KMS-11 (cell line): Measurements from ENCODE around the gene MAPK8IP1.

Source experiments
- H2AFZ ChIP-seq: fragments of 200-600 bp; sonication (generic); 2 replicates; pipeline ENCODE4 v1.6.1; 2016; ENCODE audit warnings: antibody characterized with exemption, mixed run types, low read depth
- H3K27ac ChIP-seq: fragments of 200-600 bp; sonication (generic); 2 replicates; pipeline ENCODE4 v1.6.1; 2016; ENCODE audit warnings: mild to moderate bottlenecking, mixed run types
- H3K27me3 ChIP-seq: fragments of 200-600 bp; sonication (generic); 2 replicates; pipeline ENCODE4 v1.6.1; 2017; ENCODE audit warnings: mild to moderate bottlenecking, low read depth, mixed run types, moderate library complexity; ENCODE audit not compliant: insufficient read depth
- H3K36me3 ChIP-seq: fragments of 200-600 bp; sonication (generic); 2 replicates; pipeline ENCODE4 v1.6.1; 2017; ENCODE audit warnings: mild to moderate bottlenecking, mixed run types; ENCODE audit not compliant: insufficient read depth
- H3K4me1 ChIP-seq: fragments of 200-600 bp; sonication (generic); 2 replicates; pipeline ENCODE4 v1.6.1; 2016; ENCODE audit warnings: mild to moderate bottlenecking, low read depth, mixed run types; ENCODE audit not compliant: poor library complexity, severe bottlenecking
- H3K4me2 ChIP-seq: fragments of 200-600 bp; sonication (generic); 2 replicates; pipeline ENCODE4 v1.7.0; 2016; ENCODE audit warnings: mild to moderate bottlenecking, mixed run types
- H3K4me3 ChIP-seq: fragments of 200-600 bp; sonication (generic); IDR thresholded peaks from 2 replicates; pipeline ENCODE4 v1.6.1; 2017; ENCODE audit warnings: low read depth, low read length, mixed read lengths; ENCODE audit not compliant: insufficient read depth
- H3K79me2 ChIP-seq: fragments of 200-600 bp; sonication (generic); 2 replicates; pipeline ENCODE4 v1.6.1; 2016; ENCODE audit warnings: low read depth, mixed run types; ENCODE audit not compliant: insufficient read depth
- H3K9ac ChIP-seq: fragments of 200-600 bp; sonication (generic); 2 replicates; pipeline ENCODE4 v1.6.1; 2016; ENCODE audit warnings: mild to moderate bottlenecking, mixed run types
- H4K20me1 ChIP-seq: fragments of 200-600 bp; sonication (generic); 2 replicates; pipeline ENCODE4 v1.6.1; 2016; ENCODE audit warnings: mild to moderate bottlenecking, mixed run types; ENCODE audit not compliant: insufficient read depth
- TF ChIP-seq, protein P1 (sequence below): fragments of 200-600 bp; sonication (generic); conservative IDR thresholded peaks from 2 replicates; pipeline ENCODE4 v1.6.1; 2017; ENCODE audit warnings: low read depth, mild to moderate bottlenecking, antibody characterized with exemption, low read length, moderate library complexity, mixed read lengths

MAPK8IP1 gene

DNA sequence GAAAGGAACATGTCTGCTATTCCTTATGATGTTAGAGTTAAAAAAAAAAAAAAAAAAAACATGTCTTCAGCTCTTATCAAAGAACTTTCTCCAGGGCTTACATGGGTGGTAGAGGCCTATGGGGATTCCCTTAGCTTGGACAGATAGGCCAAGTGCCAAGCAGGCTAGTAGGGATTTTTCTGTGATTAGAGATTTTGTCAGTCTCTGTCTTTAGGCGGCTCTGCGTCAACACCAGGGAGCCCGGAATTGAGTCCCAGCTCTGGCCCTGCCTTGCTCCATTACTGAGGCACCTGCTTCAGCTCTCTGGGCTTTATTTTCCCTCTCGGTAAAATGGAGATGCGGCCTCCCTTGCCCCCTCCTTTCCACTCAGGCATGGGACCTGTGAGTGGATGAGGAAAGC is 25.1 kb upstream of the MAPK8IP1 start:
- Histone ChIP-seq H3K79me2 (no peaks in the 10 kb centered on the region; the same call in 1 of the 2 replicates), H3K27me3 (no peaks in the 10 kb centered on the region), H3K36me3 (no peaks in the 10 kb centered on the region), H3K4me2 (no peak overlapping the region), H2AFZ (no peak overlapping the region), H4K20me1 (no peaks in the 10 kb centered on the region), H3K4me1 (peaks cover 25% of the 10 kb centered on the region), H3K27ac (no peak overlapping the region), H3K4me3 (no peak overlapping the region), H3K9ac (no peak overlapping the region)
- TF ChIP-seq, protein P1, sequence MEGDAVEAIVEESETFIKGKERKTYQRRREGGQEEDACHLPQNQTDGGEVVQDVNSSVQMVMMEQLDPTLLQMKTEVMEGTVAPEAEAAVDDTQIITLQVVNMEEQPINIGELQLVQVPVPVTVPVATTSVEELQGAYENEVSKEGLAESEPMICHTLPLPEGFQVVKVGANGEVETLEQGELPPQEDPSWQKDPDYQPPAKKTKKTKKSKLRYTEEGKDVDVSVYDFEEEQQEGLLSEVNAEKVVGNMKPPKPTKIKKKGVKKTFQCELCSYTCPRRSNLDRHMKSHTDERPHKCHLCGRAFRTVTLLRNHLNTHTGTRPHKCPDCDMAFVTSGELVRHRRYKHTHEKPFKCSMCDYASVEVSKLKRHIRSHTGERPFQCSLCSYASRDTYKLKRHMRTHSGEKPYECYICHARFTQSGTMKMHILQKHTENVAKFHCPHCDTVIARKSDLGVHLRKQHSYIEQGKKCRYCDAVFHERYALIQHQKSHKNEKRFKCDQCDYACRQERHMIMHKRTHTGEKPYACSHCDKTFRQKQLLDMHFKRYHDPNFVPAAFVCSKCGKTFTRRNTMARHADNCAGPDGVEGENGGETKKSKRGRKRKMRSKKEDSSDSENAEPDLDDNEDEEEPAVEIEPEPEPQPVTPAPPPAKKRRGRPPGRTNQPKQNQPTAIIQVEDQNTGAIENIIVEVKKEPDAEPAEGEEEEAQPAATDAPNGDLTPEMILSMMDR = no peak

DNA sequence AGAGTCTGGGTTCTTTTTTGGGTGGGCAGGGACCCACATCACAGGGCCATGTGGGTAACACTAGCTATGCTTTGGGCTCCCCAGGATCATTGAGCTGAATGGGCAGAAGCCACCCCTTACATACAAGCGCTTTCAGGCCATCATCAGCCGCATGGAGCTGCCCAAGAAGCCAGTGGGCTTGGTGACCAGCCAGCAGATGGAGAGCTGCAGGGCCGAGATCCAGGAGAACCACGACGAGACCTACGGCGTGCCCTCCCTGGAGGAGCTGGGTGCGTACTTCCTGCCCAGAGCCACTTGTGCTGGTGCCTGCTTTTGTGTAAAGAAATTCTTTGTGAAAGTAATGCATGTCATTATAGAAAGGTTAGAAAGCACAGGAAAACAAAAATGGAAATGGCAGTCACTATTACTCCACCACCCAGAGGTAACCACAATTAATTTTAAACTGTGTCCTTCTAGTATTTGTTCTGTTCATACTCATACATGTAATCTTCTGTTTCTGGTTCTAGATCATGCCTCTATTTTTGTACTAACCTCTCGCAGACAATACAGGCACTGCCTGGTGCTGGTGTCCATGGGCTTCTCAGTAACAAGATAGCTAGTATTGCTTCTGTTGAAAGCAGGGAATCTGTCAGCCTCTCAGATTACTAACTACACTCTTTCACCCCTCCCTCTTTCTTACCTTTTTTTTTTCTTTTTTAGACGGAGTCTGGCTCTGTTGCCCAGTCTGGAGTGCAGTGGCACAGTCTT is 24.5 kb upstream of the MAPK8IP1 start:
- H3K4me1 ChIP-seq = peaks cover 25% of the 10 kb centered on the region
- H4K20me1 ChIP-seq = no peaks in the 10 kb centered on the region
- H3K79me2 ChIP-seq = no peaks in the 10 kb centered on the region
- no peak overlapping the region for H2AFZ ChIP-seq
- H3K27me3 ChIP-seq = no peaks in the 10 kb centered on the region
- TF ChIP-seq, protein P1 = no peak
- H3K4me2 ChIP-seq = no peak overlapping the region
- H3K9ac ChIP-seq = no peak overlapping the region
- H3K27ac ChIP-seq = no peak overlapping the region
- H3K36me3 ChIP-seq = no peaks in the 10 kb centered on the region
- no peak overlapping the region for H3K4me3 ChIP-seq

DNA sequence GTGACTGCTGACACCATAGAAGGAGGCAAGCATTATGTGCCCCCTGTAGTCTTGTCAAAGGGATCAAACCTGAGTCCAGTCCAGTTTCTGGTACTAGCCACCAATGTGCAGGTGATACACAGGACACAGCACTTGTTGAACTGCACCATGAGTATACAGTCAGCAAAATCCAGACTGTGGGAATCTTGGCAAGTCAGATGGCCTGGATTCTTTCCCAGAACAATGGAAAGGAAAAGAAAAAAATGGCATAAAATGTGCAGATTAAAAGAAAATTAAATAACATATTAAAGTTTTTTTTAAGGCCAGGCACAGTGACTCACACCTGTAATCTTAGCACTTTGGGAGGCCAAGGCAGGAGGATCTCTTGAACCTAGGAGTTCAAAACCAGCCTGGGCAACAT is 21.4 kb upstream of the MAPK8IP1 start:
- no peak overlapping the region for H2AFZ ChIP-seq
- H3K4me2 ChIP-seq = no peak overlapping the region
- no peaks in the 10 kb centered on the region for H3K36me3 ChIP-seq
- H3K27me3 ChIP-seq = no peaks in the 10 kb centered on the region
- no peak overlapping the region for H3K9ac ChIP-seq
- H4K20me1 ChIP-seq = no peaks in the 10 kb centered on the region
- TF ChIP-seq, protein P1 = no peak
- no peak overlapping the region for H3K27ac ChIP-seq
- H3K4me3 ChIP-seq = no peak overlapping the region
- no peaks in the 10 kb centered on the region for H3K79me2 ChIP-seq
- peaks cover 1% of the 10 kb centered on the region for H3K4me1 ChIP-seq

DNA sequence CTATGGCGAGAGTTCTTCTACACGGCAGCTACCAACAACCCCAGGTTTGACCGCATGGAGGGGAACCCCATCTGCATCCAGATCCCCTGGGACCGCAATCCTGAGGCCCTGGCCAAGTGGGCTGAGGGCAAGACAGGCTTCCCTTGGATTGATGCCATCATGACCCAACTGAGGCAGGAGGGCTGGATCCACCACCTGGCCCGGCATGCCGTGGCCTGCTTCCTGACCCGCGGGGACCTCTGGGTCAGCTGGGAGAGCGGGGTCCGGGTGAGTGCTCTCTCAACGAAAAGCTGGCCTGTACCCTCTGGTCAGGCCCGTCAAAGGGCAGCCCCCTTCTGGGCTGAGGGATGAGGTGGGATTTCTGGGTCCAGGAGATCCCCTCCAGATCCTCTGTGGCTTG is 15.9 kb upstream of the MAPK8IP1 start:
- Histone ChIP-seq H3K27me3 (no peaks in the 10 kb centered on the region), H2AFZ (no peak overlapping the region), H3K36me3 (no peaks in the 10 kb centered on the region), H3K4me2 (no peak overlapping the region), H3K9ac (no peak overlapping the region), H3K79me2 (no peaks in the 10 kb centered on the region), H3K4me1 (no peaks in the 10 kb centered on the region), H3K27ac (no peak overlapping the region), H3K4me3 (no peak overlapping the region), H4K20me1 (no peaks in the 10 kb centered on the region)
- TF ChIP-seq, protein P1 = no peak
